Loucy (cell line): Measurements from ENCODE around the gene MNT.

Experiments
- EZH2phosphoT487 ChIP-seq: fragments of 200-600 bp; IDR thresholded peaks from 2 replicates; pipeline ENCODE4 v1.6.1; 2018; ENCODE audit warnings: antibody characterized with exemption, mild to moderate bottlenecking, moderate library complexity, borderline replicate concordance
- TF ChIP-seq, protein P1 (sequence below): fragments of 200-600 bp; sonication (generic); conservative IDR thresholded peaks from 2 replicates; pipeline ENCODE4 v1.5.1; 2014; ENCODE audit warnings: mild to moderate bottlenecking, antibody characterized with exemption, low read length

DNA sequence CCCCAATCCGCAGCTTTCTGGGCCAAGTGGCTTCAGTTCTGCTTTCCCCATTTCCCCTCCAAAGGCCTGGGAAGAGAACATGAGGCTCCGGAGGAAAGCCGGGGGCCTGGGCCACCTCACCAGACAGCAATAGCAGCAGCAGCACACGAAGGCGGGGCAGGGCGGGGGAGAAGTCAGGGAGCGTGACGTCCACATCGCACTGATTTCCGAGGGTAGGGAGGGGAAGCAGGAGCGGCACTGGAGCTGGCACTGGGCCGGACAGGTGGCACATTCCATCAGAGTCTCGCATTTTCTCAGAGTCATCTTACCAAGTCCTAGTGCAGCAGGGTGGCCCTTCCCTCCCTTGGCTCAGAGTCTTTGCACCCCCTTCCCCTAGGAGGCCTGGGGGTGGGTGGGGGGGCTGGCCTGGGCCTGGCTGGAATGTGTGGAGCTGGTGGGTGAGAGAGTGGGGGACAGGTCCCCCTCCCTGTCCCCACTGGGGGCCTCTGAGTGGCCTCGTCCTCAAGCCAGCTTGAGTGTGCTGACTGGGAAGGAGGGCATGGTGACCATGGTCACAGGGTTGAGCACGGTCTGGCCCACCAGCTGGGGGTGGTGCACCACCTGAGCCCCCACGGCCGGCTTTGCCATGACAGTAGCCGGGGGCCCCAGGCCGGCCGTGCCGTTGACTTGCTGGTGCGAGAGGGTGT lies 14.3 kb downstream of the MNT start:
- TF ChIP-seq, protein P1, sequence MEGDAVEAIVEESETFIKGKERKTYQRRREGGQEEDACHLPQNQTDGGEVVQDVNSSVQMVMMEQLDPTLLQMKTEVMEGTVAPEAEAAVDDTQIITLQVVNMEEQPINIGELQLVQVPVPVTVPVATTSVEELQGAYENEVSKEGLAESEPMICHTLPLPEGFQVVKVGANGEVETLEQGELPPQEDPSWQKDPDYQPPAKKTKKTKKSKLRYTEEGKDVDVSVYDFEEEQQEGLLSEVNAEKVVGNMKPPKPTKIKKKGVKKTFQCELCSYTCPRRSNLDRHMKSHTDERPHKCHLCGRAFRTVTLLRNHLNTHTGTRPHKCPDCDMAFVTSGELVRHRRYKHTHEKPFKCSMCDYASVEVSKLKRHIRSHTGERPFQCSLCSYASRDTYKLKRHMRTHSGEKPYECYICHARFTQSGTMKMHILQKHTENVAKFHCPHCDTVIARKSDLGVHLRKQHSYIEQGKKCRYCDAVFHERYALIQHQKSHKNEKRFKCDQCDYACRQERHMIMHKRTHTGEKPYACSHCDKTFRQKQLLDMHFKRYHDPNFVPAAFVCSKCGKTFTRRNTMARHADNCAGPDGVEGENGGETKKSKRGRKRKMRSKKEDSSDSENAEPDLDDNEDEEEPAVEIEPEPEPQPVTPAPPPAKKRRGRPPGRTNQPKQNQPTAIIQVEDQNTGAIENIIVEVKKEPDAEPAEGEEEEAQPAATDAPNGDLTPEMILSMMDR: no peak
- TF ChIP-seq EZH2phosphoT487: no peak
